ENCODE measurements around the gene PODNL1.

PODNL1 gene, protein sequence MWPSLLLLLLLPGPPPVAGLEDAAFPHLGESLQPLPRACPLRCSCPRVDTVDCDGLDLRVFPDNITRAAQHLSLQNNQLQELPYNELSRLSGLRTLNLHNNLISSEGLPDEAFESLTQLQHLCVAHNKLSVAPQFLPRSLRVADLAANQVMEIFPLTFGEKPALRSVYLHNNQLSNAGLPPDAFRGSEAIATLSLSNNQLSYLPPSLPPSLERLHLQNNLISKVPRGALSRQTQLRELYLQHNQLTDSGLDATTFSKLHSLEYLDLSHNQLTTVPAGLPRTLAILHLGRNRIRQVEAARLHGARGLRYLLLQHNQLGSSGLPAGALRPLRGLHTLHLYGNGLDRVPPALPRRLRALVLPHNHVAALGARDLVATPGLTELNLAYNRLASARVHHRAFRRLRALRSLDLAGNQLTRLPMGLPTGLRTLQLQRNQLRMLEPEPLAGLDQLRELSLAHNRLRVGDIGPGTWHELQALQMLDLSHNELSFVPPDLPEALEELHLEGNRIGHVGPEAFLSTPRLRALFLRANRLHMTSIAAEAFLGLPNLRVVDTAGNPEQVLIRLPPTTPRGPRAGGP

DNA sequence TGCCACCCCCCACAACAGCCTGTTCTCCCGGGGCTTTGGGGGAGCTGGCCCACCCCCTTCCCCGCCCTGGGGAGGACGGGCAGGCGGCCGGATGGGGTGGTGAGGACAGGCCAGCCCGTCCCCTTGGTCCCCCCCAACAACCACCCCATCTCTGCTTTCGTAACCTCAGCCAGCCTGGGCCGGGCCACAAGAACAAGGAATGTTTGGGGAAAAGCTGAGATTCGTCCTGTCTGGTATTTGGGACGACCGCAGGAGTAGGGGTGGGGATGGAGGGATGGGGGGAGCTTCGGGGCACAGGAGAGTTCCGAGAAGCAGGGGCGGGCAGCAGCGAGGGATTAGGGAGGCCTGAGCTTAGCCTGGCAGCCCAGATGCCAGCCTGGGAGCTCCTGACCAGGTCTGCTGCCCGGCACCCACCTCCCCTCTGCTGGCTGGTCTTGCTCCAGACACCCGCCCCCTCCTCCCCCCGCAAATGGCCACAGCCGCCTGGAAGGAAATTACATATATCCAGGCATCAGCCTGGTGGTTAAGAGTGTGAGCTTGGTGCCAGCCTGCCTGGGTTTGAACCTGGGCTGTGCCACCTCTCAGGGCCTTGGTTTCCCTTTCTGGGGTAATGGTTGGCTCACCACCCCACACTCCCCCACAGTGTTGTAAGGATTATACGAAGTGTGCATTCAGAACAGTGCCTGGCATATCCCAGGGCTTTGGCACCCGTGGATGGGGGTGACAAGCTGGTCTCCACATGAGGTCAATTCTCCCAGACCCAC lies at the start of gene PODNL1:
Gene PODNL1 (minus strand): TSS at position 117 of the 764 bp plus-strand sequence. CDS start 236 bp downstream, outside the sequence.
- DNase-seq (ENCODE audit: low read depth in 2 of 2) = no peak

DNA sequence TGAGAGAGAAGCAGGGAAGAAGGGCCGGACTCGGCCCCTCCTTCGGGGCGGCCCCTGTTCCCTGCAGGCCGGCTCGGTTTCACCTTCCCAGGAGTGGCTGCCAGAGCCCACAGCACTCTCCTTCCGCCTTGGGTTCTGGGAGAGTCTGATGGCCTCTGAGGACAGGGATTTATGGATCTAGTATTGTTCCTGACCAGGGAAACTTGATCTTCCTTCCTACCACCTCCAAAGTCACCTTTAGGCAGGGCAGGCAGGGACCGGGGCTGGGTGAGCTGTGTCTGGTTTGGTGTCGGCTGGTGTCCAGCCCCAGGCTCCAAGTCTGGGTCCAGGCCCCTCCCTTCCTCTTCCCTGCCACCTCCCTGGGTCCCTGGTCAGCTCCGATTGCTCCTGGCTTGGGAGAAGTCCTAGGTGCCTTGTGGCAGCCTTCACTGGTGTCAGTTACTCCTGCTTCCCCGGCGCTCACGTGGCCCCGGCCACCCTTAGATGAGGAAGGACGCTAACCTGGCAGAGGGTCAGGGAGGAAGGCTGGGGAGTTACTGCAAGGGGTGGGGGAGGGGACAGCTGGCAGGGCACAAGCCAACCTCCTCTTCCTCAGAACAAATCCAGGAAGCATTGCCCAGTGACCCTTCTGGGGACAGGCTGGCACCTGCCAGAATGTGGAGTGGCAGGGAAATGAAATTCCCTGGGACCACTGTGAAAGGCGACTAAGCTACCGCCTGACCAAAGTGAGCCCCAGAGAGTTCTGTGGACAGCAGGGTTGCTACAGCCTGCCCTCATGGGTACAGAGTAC lies 49.1 kb upstream of the PODNL1 start:
- no peak for DNase-seq (ENCODE audit: low read depth in 2 of 2)

DNA sequence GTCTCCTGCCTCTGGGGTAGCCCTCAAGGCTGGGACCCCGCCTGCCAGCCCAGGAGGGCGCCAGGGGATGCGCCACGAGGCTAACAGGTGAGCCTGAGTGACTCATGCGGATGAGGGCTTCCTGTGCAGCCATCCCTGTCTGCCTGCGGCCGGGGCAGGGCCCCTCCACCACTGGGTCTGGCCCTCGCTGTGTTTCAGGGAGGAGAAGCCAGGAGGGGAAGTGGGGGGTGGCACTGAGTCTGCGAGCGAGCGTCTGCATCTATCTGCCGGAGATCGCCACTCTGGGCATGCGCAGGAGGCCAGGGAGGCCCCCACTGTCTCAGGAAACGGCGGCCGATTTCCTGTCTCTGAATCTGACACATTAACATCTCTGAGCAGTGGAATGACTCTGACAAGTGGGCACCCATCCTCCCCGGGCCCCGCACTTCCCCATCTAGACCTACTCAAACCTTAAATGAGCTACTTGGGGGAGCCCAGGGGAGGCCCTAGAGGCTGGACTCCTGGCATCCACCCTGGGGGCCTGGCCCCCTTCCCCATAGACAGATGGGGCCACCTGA lies 48.2 kb upstream of the PODNL1 start:
- DNase-seq (ENCODE audit: low read depth in 2 of 2) = peak; percentile 95 to 98

DNA sequence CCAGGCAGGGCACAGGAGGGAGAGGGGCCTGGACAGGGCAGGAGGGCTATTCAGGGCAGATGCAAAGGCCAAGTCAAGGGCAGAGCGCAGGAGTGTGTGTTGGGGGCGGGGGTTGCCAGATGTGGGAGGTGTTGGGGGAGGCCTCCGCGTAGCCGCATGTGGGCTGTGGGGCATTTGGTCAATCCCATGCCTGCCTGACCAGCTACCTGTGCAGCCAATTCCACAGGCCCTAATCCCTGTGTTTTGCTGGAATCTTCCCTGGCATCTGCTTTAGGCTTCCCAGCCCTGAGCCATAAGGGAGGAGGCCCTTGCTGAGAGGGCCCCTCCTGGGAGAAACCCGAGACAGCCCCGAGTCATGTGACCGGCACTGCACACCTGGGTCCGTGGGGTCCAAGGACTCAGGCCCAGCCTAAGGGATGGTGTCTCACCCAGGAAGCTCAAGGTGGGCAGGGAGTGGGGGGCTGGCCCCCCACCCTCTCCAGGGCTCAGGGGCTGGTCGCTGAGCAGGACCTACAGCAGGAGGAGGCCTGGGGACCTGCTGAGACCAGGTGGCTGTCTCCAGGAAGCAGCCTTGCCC lies 47.6 kb upstream of the PODNL1 start:
- no peak for DNase-seq (ENCODE audit: low read depth in 2 of 2)

DNA sequence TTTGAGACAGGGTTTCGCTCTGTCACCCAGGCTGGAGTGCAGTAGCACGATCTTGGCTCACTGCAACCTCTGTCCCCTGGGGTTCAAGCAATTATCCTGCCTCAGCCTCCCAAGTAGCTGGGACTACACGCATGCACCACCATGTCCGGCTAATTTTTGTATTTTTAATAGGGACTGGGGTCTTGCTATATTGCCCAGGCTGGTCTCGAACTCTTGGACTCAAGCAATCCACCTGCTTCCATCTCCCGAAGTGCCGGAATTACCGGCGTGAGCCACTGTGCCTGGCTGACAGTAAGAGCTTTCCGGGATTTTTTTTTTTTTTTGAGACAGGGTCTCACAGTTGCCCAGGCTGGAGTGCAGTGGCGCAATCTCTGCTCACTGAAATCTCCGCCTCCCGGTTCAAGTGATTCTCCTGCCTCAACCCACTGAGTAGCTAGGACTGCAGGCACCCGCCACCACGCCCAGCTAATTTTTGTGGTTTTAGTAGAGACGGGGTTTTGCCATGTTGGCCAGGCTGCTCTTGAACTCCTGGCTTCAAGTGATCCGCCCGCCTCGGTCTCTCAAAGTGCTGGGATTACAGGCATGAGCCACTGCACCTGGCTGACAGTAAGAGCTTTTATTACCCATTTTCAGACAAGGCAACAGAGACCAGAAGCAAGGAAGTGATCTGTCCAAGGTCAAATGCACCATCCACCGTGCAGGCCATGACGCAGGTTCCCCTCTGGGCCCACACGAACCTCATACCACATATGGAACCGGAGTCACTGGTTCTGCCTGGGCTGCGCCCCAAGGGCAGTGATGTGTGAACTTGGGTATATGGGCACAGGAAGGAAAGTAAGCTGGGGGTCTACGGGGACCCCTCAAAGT lies 46.9 kb upstream of the PODNL1 start:
- DNase-seq (ENCODE audit: low read depth in 2 of 2) = no peak

DNA sequence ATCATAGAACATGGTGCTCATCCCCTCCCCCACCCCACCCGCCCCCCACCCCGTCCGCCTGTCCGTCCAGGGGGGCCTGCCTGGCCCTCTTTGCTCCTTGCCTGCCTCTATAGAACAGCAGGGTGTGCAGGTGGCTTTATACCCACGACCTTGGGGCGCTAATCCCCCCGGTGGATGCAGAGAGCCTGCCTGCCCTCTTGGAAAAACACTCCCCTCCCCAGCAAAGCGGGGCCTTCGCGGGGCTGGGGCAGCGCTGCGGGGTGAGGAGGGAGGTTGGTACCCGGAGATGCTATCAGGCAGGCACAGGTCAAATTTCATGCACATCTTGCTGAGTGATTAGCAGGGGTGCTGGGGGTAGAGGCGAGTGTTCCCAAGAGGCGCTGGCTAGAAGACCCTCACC lies 46.0 kb upstream of the PODNL1 start:
- DNase-seq (ENCODE audit: low read depth in 2 of 2) = no peak

DNA sequence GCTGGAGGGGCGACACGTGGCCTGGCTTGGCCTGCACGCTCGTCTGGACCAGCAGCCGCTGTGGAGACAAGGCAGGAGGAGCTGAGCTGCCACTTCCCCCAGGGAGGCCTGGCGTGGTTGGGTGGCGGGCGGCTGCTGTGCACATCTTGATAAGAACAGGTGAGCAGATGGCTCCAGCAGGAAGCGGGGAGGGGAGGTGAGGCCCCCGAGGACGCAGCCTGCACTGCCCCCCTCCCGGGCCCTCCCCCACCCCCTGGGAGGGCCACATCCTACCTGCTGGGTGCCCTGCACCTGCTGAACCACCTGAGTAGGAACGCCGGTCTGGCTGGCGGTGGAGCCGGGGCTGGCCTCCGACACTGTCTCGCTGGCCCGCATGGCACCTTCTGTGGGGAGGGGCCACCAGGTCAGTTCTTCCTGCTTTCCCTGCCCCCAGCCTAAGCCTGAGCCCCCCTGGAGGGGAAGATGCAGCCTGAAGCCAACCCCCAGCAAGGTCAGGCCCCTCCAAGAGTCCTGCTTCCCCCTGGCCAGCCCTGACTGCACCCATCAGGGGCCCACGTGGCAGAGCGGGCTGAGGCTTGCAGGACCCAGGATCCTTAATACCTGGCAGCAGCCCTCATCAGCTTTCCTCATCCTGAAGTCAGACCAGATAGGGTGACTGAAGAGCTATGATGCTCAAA lies 45.1 kb upstream of the PODNL1 start:
- DNase-seq (ENCODE audit: low read depth in 2 of 2) = no peak

DNA sequence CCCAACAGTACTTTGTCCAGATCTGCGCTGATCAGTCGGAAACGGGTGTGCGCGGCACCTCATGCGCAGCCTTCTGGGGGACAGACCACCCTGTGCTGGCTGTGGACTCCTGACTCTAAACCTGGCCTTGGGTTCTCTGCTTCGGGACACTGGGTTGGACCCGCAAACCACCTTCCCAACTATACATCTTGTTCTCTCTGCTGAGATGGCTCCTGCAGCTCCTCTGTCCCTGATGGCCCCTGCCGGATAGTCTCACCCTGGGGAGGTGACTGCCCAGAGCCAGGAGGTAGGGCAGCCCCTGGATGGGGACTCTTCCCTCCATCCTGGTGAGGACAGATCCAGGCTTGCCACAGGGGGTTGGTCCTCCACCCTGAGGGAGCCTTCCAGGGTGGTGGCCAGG lies 44.6 kb upstream of the PODNL1 start:
- DNase-seq (ENCODE audit: low read depth in 2 of 2) = no peak

DNA sequence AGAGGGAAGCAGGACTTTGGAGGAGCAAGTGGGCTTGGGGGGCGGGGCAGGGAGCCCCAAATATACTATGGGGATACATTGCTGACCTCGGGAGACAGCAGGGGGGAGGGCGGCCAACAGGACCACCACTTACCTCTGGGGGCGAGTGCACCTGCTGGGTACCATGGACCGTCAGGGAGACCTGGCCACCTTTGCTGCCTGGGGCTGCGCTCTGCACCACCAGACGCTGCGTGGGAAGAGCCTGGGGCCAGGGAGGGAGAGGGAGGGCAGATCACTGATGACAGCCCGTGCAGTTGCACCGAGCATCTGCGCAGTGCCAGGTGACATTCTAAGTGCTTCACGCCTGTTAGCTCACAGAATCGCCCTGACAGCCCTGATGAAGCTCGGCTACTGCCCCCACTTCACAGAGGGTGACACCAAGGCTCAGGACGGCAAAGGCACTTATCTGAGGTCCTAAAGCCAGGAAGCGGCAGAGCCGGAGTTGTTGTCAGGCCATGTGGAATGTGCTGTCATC lies 43.8 kb upstream of the PODNL1 start:
- no peak for DNase-seq (ENCODE audit: low read depth in 2 of 2)

DNA sequence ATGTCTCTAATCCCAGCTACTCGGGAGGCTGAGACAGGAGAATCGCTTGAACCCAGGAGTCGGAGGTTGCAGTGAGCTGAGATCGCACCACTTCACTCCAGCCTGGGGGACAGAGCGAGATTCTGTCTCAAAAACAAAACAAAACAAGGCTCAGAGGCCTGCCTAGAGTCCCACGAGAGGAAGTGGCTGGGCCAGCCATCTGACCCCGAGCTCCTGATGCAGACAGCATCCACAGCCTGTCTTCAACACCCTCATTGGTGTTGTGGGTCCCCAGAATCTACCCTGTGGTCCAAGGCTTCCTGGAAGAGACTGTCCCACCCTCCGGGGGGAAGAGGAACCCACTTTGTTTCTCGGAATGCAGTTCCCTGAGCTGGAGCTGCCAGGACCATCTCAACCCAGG lies 43.2 kb upstream of the PODNL1 start:
- DNase-seq (ENCODE audit: low read depth in 2 of 2) = no peak

DNA sequence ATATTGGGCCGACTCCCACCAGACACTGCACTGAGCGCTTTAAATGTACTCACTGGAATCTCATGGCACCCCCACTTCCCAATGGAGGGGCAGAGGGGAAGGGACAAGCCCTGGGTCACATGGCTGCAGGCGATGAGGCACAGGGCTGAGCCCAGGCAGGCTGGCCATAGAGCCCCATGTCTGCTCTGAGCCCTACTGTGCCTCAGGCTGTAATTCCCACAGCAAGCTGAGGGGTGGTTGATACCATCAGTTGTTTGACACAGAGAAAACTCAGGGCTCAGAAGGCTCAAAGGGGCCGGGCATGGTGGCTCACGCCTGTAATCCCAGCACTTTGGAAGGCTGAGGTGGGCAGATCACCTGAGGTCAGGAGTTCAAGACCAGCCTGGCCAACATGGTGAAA lies 42.8 kb upstream of the PODNL1 start:
- no peak for DNase-seq (ENCODE audit: low read depth in 2 of 2)

DNA sequence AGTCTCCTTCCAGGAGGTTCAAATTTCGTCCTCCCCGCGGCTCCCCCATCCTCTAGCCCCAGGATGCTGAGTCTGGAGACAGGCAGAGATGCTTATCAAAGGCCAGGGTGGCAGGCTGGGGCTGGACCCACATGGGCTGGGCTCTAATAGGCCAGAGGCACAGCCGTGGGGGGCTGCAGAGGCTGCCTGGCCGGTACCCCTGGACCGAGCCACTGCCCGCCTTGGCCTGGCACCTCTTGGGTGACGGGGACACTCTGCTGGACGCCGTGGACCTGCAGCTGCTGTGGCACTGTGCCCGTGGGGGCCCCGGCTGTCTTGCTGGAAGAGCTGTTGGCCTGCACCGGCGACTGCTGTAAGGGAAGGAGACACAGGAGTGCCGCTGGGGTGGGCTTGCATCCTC lies 42.1 kb upstream of the PODNL1 start:
- no peak for DNase-seq (ENCODE audit: low read depth in 2 of 2)

DNA sequence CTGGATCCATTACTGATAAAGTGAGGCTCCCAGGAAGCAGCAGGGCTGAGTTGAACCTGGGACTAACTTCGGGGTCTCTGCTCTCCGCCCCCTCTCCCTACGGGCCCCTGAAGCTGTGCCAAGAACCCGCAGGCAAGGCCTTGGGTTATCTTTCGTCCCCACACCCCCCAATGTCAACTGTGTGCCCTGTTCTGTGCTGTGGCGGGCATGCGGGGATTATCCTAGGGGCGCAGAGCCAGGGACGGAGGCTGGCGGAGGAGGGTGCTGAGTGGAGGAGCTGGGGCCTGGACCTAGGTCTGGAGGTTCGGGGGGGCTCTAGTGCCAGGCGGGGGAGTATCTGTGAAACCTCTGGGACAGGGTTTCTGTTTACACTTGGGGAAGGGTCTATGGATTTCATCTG lies 41.5 kb upstream of the PODNL1 start:
- no peak for DNase-seq (ENCODE audit: low read depth in 2 of 2)

DNA sequence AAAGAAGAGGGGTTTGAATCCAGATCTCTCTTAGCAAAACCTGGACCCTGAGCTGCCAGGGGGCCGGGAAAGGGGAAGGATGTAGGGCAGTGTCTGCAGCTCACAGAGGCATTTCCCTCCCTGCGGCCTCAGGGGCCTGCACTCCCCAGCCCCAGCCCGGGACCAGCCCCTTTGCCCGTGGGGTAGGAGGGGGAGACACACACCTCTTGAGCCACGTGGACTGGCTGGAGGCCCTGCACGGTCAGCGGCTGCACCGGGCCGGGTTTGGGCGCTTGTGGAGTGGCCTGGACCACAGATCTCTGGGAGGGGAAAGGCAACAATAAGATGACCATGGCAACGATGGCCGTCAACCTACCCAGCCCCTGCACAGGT lies 41.0 kb upstream of the PODNL1 start:
- no peak for DNase-seq (ENCODE audit: low read depth in 2 of 2)

DNA sequence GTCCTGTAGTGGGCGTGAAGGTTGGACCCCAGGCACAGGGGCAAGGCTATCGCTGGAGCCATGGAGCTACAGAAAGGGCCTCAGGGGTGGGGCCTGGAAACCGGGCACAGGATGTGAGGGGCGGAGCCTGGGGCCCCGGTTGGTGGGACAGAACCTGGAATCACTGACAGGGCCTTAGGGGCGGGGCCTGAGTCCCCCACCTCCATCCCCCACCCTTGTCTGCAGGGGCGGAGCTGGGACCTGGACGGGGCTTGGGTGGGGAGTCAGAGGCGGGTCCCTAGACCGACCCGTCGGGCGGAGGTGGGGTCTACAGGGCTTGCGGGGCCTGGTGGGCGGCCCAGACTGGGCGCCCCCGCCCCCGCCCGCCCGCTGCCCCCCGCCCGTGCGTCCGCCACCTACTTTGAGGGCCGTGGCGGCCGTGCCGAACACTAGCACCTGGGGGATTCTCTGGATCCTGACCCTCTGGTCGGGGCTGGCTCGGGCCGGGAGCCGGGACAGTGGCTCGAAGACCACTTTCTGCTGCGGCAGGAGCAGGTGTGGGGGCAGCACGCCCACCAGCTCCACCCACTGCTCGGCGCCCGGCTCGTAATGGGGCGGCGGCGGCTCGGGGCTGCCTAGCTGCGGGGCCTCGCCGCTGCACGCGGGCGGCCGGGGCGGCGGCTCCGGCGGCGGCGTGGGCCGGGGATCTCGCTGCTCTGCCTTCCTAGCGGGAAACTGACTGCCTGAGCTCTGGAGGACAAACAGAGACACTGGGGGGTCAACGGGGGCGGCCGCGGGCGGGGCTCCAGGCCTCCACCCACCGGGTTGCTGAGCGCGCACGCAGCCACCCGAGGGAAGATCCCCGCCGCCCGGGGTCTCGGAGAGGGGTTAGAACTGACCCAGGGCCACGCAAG lies 40.4 kb upstream of the PODNL1 start:
- DNase-seq (ENCODE audit: low read depth in 2 of 2) = peak in 1 of 2 experiments; percentile 32

DNA sequence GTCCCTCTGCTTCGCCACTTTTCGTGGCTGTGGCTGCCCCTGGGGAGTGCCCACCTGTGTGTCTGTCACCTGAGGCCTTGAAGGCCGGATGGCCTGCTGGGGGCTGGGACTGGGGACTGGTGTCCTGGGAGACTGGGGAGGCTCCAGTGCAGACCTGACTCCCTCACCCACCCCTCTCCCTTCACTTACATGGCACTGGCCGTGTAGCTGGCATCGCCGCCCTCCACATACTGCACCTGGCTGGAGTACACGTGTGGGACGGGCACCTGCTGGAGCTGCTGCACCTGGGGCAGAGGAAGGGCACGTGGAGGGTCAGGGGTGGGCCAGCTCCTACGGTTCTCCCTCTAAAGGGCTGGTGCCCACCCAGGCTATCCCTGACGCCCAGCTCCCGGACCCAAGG lies 39.6 kb upstream of the PODNL1 start:
- no peak for DNase-seq (ENCODE audit: low read depth in 2 of 2)

DNA sequence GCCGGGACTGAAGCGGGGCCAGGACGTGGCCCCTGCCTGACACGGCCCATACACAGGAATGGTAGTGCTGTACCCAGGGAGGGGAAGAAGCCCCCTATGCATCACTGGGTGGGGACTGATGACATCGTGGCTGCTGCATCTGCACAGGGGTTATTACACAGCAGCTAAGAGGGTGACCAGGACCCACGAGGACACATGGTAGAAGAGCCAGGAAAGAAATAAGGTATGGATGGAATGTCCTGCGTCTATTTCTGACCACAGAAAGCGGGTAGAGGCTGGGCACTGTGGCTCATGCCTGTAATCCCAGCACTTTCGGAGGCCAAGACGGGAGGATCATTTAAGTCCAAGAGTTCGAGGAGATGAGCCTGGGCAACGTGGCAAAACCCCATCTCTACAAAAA lies 38.2 kb upstream of the PODNL1 start:
- no peak for DNase-seq (ENCODE audit: low read depth in 2 of 2)

DNA sequence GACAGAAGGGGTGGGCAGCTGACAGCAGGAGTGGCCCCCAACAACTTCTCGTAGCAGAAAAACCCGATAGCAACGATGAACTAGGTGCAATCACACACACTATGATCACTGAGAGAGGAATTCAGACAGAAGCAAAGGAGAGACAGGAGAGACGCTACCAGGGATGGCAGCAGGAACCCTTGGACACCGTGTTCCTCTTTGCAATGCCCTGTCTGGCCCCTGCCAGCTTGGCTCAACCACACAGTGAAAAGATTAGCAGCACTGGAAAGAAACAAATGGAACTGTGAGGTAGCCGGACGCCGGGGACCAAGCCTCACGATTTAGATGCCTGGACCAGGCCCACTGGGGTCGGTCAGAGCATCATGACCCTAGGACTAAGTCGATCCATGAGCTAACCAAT lies 37.7 kb upstream of the PODNL1 start:
- no peak for DNase-seq (ENCODE audit: low read depth in 2 of 2)

DNA sequence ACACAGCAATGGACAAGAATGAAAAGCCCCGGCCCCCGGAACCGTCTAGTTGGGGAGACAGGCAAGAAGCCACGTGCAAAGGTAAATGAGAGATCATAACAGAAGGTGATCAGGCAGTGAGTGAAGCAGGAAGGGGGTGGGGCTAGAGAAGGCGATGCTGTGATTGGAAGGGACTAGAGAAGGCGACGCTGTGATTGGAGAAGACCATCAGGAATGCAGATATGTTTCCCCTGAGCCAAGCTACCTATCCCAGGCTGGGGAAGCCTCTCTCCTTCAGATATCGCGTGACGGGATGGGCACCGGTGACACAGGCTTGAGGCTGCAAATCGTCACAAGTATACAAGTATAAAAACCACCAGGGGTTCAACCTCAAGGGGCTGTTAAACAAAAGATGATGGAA lies 35.9 kb upstream of the PODNL1 start:
- DNase-seq (ENCODE audit: low read depth in 2 of 2) = no peak
